ENCODE data around the gene CCDC8.

GRCh38 chr19:46372901-46373490, 40.4 kb downstream of the CCDC8 start:
- TF ChIP-seq CTCF (IDR thresholded peaks at IDR 0.05) = no peak
- TF ChIP-seq EP300 (IDR thresholded peaks at IDR 0.05) = no peak
- TF ChIP-seq POLR2A (IDR thresholded peaks at IDR 0.05) = no peak

Data from tibial nerve (tissue), 4 donors.